GM12873 (cell line): Measurements from ENCODE around the gene FUT4.

Experiments used
- TF ChIP-seq, protein P1 (sequence below): IDR thresholded peaks from 2 replicates; pipeline ENCODE4 v1.5.1; 2012; ENCODE audit warnings: low read depth, mild to moderate bottlenecking, moderate library complexity, low read length, control low read depth; ENCODE audit not compliant: insufficient read depth; ENCODE audit errors: missing control alignments

The FUT4 gene

GRCh38 chr11:94585399-94585798 lies 41.7 kb downstream of the FUT4 start:
- TF ChIP-seq, protein P1, sequence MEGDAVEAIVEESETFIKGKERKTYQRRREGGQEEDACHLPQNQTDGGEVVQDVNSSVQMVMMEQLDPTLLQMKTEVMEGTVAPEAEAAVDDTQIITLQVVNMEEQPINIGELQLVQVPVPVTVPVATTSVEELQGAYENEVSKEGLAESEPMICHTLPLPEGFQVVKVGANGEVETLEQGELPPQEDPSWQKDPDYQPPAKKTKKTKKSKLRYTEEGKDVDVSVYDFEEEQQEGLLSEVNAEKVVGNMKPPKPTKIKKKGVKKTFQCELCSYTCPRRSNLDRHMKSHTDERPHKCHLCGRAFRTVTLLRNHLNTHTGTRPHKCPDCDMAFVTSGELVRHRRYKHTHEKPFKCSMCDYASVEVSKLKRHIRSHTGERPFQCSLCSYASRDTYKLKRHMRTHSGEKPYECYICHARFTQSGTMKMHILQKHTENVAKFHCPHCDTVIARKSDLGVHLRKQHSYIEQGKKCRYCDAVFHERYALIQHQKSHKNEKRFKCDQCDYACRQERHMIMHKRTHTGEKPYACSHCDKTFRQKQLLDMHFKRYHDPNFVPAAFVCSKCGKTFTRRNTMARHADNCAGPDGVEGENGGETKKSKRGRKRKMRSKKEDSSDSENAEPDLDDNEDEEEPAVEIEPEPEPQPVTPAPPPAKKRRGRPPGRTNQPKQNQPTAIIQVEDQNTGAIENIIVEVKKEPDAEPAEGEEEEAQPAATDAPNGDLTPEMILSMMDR, result no peak

- TF ChIP-seq, protein P1, result no peak
These were observed 42.8 kb downstream of the FUT4 start for GRCh38 chr11:94586546-94586945.

DNA sequence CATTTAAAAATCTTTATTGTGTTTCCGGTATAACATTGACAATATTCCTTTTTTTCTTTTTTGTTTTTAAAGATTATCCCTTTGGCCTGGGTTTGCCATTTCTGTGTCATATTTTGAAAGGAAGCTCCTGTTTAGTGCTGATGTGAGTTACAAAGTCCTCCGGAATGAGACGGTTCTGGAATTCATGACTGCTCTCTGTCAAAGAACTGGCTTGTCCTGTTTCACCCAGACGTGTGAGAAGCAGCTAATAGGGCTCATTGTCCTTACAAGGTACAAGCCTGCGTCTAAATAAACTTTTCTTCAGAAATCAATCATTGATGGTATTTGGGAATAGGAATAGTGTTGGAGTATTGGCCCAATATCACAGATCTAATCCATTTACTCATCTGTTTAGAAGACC lies 43.3 kb downstream of the FUT4 start:
- TF ChIP-seq, protein P1, result no peak

DNA sequence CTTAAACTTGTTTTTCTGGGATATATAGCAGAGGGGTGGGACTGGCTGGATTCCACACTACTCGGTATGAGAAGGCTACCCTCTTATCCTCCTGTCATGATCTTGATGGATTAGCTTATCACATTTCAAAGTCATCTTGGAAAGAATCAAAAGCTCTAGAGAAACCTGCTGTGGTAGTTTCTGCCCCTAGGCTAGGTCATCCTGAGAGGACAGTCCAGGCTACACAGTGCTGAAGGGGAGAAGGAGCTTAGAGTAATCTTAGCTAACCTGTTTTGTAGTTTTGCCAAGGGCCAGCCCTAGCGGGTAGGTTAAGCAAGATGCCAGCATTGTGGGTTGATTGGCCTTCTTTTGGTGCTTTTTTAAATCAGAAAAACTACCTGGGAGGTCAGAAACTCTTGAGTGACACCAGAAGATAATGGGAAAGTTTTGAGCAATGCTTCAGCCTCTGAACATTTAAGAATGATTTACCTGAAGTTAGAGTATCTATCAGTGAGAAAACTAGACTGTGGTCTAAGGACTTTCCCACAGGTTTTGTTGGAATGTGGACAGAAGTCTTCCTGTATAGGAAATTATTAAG lies 44.7 kb downstream of the FUT4 start:
- TF ChIP-seq, protein P1, result no peak

DNA sequence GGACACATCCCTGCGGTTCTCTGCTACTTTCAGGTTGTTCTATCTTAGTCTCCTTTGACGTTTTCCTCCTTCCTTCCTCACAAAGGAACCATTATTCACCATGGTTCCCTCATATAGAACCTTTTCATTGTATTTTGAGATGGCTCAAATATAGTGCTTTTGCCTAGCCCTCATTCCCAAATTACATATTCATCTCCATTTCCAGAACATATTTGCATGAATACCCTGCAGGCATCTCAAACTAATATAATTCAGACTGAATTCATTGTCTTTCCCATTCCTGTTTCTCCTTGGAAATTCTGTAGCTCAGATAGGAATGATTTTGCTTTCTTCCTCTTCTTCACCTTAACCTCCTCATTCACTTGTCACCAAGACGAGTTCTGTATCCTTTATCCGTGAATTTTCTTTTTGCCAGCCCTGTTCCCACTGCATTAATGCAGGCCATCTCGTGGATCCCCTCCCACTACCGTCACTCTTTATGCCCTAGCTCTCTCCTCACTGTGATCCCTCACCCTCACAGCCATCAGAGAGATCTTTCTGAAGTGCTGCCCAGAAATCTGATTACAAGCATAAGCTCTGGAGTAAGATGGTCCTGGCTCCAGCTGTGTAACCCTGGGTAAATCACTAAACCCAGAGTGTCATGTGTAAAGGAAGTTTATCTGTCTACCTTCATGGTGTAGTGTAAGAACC lies 46.8 kb downstream of the FUT4 start:
- TF ChIP-seq, protein P1, result no peak

DNA sequence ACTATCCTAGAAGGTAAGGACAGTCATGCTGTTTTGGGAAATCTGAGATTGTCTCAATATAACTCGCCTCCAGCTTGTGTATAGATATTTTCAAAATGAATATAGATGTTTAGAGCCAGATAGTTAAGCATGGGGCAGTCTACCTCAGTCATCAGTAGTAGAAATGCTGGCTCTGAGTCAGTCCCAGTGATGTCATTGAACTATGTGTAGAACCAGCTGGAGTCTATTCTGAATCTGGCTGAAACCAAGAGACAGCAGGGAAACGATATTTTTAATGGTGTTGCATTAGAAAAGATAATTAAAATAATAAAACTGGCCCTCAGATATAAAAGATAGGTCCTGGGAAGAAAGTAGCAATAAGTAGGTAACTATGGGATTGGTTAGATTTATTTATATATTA lies 49.3 kb downstream of the FUT4 start:
- TF ChIP-seq, protein P1, result no peak

DNA sequence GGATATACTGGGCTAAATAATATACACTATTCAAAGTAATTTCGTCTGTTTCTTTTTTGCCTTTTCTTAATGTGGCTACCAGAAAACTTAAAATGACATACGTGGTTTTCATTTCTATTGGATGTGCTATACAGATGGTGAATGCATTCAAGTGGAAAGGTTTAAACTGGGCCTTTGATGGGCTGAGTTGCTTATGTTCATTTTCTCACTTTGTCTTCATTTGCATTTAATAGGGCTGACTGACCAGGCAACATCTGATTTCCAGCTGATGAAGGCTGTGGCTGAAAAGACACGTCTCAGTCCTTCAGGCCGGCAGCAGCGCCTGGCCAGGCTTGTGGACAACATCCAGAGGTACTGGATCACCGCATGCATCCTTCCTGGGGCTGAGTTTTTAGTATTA lies 51.4 kb downstream of the FUT4 start:
- TF ChIP-seq, protein P1, result no peak
